Neural crest cell (in vitro differentiated cells): ENCODE measurements around the gene GTPBP2. TPM values are rescaled to one million over a fixed set of nuclear protein-coding genes. Genes with fewer than 3 reads are reported as not detected.
A peak's percentile ranks its signal among the peaks of the same experiment; 100 is the strongest.

Experiments
- DNase-seq: peaks from one replicate; pipeline ENCODE4 v3.0.0; 2021; ENCODE audit warnings: low read depth, mixed read lengths, low spot score
- H3K27ac Mint-ChIP-seq: one replicate; pipeline ENCODE4 v1.8.0; 2021; ENCODE audit warnings: mild to moderate bottlenecking, mixed read lengths; ENCODE audit not compliant: unreplicated experiment
- H3K27me3 Mint-ChIP-seq: 2 replicates; pipeline ENCODE4 v1.8.0; 2021; ENCODE audit warnings: low read depth, mild to moderate bottlenecking, mixed read lengths
- H3K36me3 Mint-ChIP-seq: 2 replicates; pipeline ENCODE4 v1.8.0; 2021; ENCODE audit warnings: low read depth, mild to moderate bottlenecking, mixed read lengths
- H3K4me1 Mint-ChIP-seq: 2 replicates; pipeline ENCODE4 v1.8.0; 2021; ENCODE audit warnings: mixed read lengths
- H3K4me3 Mint-ChIP-seq: one replicate; pipeline ENCODE4 v1.8.0; 2021; ENCODE audit warnings: mild to moderate bottlenecking, mixed read lengths
- H3K9me3 Mint-ChIP-seq: 2 replicates; pipeline ENCODE4 v1.8.0; 2021; ENCODE audit warnings: mixed read lengths
- total RNA-seq: library from RNA; stranded (reverse); gene quantifications from 2 replicates; pipeline ENCODE4 v1.2.1, GENCODE V29; 2021
- TF ChIP-seq, protein P1 (sequence below): fragments of 200-600 bp; sonication (generic); conservative IDR thresholded peaks from 2 replicates; pipeline ENCODE4 v1.5.0; 2021; ENCODE audit warnings: antibody characterized with exemption, mild to moderate bottlenecking

Gene GTPBP2
- total RNA-seq, 1 donor from 2014 or later, result 70.0 TPM

DNA sequence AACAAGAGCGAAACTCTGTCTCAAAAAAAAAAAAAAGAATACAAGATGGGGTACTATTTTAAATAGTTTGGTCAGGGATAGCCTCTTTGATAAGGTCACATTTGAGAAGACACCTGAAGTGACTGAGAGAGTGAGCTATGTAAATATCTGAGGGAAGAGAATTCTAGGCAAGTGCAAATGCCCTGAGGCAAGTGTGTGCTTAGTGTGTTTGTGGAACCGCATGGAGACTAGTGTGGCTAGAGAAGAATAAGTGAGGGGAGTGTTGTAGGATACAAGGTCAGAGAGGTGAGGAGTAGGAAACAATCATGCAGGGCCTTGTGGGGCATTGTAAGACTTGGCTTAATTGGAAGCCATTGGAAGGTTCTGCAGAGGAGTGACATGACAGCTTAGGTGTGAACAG lies 19.2 kb upstream of the GTPBP2 start:
- H3K4me3 Mint-ChIP-seq, result peak overlapping the region; percentile 1
- no peaks in the 10 kb centered on the region for H3K27me3 Mint-ChIP-seq
- peaks cover 18% of the 10 kb centered on the region for H3K4me1 Mint-ChIP-seq
- TF ChIP-seq, protein P1, sequence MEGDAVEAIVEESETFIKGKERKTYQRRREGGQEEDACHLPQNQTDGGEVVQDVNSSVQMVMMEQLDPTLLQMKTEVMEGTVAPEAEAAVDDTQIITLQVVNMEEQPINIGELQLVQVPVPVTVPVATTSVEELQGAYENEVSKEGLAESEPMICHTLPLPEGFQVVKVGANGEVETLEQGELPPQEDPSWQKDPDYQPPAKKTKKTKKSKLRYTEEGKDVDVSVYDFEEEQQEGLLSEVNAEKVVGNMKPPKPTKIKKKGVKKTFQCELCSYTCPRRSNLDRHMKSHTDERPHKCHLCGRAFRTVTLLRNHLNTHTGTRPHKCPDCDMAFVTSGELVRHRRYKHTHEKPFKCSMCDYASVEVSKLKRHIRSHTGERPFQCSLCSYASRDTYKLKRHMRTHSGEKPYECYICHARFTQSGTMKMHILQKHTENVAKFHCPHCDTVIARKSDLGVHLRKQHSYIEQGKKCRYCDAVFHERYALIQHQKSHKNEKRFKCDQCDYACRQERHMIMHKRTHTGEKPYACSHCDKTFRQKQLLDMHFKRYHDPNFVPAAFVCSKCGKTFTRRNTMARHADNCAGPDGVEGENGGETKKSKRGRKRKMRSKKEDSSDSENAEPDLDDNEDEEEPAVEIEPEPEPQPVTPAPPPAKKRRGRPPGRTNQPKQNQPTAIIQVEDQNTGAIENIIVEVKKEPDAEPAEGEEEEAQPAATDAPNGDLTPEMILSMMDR, result no peak
- no peaks in the 10 kb centered on the region for H3K9me3 Mint-ChIP-seq
- no peak overlapping the region for H3K27ac Mint-ChIP-seq
- no peaks in the 10 kb centered on the region for H3K36me3 Mint-ChIP-seq
- DNase-seq, result no peak

DNA sequence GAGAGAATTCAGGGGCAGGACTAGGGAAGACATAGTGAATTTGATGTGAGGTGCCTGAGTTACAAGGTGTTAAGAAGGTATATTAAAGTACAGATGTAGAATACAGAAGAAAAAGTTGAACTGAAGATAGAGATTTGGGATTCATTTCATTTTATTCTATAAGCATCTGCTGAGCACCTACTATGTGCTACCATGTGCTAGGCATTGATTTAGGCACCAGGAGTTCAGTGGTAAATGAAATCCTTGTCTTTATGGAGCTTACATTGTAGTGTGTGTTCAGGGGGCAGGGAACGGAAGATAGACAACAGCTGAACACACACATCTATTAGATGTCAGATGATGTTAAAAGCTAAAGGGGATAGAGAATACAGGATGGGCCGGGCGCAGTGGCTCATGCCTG lies 18.5 kb upstream of the GTPBP2 start:
- DNase-seq, result no peak
- no peak overlapping the region for H3K4me3 Mint-ChIP-seq
- no peaks in the 10 kb centered on the region for H3K36me3 Mint-ChIP-seq
- H3K4me1 Mint-ChIP-seq, result peaks cover 18% of the 10 kb centered on the region
- no peaks in the 10 kb centered on the region for H3K9me3 Mint-ChIP-seq
- TF ChIP-seq, protein P1, result no peak
- H3K27ac Mint-ChIP-seq, result no peak overlapping the region
- no peaks in the 10 kb centered on the region for H3K27me3 Mint-ChIP-seq

DNA sequence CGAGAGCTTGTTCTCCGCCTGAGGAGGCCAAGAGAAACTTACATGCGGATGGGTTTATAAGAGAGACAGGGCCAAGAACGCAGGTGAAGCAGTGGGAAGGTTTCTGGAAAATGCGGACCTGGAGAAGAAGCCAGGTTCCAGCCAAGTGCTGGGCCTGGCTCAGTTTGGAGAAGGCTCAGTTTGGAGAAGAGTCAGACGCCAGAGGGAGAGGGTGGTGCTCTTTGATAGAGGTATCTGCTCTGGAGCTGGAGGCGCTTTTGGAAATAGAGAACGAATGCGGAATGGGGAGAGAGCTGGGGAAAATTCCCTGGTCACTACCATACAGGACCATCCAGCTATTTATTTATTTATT lies 16.5 kb upstream of the GTPBP2 start:
- TF ChIP-seq, protein P1, result no peak
- no peak for DNase-seq
- Mint-ChIP-seq H3K27me3 (no peaks in the 10 kb centered on the region), H3K9me3 (no peaks in the 10 kb centered on the region), H3K27ac (no peak overlapping the region), H3K4me3 (peak overlapping the region; percentile 76), H3K4me1 (peaks cover 18% of the 10 kb centered on the region), H3K36me3 (peaks cover 4% of the 10 kb centered on the region)

DNA sequence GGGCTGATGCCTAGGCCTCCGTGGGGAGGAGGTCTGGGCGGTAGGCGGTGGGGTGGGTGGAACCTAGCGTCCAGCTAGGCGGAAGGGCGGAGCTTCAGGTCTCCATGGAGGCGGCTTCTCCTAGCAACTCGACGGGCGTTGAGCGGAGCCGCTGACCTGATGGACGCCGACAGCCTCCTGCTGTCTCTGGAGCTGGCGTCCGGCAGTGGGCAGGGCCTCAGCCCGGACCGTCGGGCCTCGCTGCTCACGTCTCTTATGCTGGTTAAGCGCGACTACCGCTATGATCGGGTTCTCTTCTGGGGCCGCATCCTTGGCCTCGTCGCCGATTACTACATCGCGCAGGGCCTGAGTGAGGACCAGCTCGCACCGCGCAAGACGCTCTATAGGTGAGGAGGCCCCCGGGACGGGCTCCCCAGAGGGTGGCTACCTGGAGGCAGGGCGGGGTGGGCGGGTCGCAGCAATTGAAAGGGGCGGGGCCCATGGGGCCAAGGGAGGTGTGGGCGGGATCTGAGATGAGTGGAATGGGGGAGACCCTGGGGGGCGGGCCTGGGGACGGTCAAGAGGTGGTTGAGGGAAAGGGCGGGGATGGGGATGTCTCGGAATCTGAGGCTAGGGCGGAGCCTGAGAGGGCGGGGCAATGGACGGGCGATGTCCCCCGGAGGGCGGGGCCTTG lies 16.0 kb upstream of the GTPBP2 start, which contains the start of gene RSPH9:
RSPH9 (plus strand) TSS at position 97 of the 673 bp plus-strand sequence; CDS start at position 160, 63 bp downstream.
- no peak within 1 kb of the TSS for H3K27ac Mint-ChIP-seq
- peak; percentile 67 for DNase-seq
- TF ChIP-seq, protein P1, result no peak
- H3K36me3 Mint-ChIP-seq, result peaks cover 8% of the 10 kb centered on the region
- peak within 1 kb of the TSS; percentile 76 for H3K4me3 Mint-ChIP-seq
- H3K9me3 Mint-ChIP-seq, result no peaks in the 10 kb centered on the region
- H3K4me1 Mint-ChIP-seq, result peaks cover 23% of the 10 kb centered on the region
- no peaks in the 10 kb centered on the region for H3K27me3 Mint-ChIP-seq

DNA sequence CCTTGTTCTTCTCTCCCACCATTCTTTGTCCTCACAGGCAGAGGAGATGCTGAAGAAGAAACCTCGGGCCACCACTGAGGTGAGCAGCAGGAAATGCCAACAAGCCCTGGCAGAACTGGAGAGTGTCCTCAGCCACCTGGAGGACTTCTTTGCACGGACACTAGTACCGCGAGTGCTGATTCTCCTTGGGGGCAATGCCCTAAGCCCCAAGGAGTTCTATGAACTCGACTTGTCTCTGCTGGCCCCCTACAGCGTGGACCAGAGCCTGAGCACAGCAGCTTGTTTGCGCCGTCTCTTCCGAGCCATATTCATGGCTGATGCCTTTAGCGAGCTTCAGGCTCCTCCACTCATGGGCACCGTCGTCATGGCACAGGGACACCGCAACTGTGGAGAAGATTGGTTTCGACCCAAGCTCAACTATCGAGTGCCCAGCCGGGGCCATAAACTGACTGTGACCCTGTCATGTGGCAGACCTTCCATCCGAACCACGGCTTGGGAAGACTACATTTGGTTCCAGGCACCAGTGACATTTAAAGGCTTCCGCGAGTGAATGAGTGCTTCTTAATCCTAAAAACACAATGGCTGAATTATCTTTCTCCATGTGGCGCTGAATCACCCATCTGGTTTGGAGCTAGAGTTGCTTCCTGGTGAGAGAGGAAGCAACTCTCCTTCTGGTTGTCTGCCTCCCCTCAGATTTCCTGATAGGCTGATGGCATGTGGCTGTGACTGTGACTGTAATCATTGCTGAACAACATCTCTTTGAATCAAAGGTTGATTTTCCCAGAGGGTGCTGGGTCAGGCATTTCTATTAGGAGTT lies 11.1 kb upstream of the GTPBP2 start:
- TF ChIP-seq, protein P1, result no peak
- H3K27ac Mint-ChIP-seq, result peak overlapping the region; percentile 20
- peaks cover 48% of the 10 kb centered on the region for H3K4me1 Mint-ChIP-seq
- H3K4me3 Mint-ChIP-seq, result peak overlapping the region; percentile 65
- no peaks in the 10 kb centered on the region for H3K27me3 Mint-ChIP-seq
- no peaks in the 10 kb centered on the region for H3K9me3 Mint-ChIP-seq
- H3K36me3 Mint-ChIP-seq, result peaks cover 15% of the 10 kb centered on the region
- DNase-seq, result no peak
